ENCODE results near the gene PTBP2. TPM values are rescaled to one million over a fixed set of nuclear protein-coding genes. Genes with fewer than 3 reads are reported as not detected.

Gene PTBP2
- total RNA-seq, 1 experiment from 2014 or later: 29.1 TPM

GRCh38 chr1:96772972-96773371 lies 51.4 kb downstream of the PTBP2 start:
- Histone ChIP-seq H3K4me1 (ENCODE audit: insufficient read depth, low read length, poor library complexity, severe bottlenecking) (peaks cover 5% of the 10 kb centered on the region), H3K9me3 (ENCODE audit: low read depth, low read length, poor library complexity, severe bottlenecking) (no peaks in the 10 kb centered on the region), H3K36me3 (ENCODE audit: insufficient read depth, low read length, poor library complexity, severe bottlenecking) (peaks cover 30% of the 10 kb centered on the region), H3K4me3 (ENCODE audit: low read depth, low read length, poor library complexity, severe bottlenecking) (no peak overlapping the region), H3K27ac (ENCODE audit: low read depth, low read length, poor library complexity, severe bottlenecking) (no peak overlapping the region), H3K27me3 (replicated peaks; ENCODE audit: insufficient read depth, low read depth, low read length, poor library complexity) (no peaks in the 10 kb centered on the region)
- ChIA-PET CTCF (no interaction called here), POLR2A (ENCODE audit: low non-redundant PET) (no interaction called here)
- TF ChIP-seq CTCF (conservative IDR thresholded peaks at IDR 0.05; ENCODE audit: low read depth, low read length) (no peak), EZH2 (IDR thresholded peaks at IDR 0.05; ENCODE audit: borderline replicate concordance, low read depth, low read length, poor library complexity, severe bottlenecking) (no peak)
- DNase-seq (ENCODE audit: low spot score): peak; percentile 11
- no TSS peak for BruUV-seq (replicated peaks)
- intact Hi-C loops (cut with micrococcal nuclease; ENCODE audit: unreplicated experiment): no loop called here

- Histone ChIP-seq H3K4me1 (ENCODE audit: insufficient read depth, low read length, poor library complexity, severe bottlenecking) (peaks cover 8% of the 10 kb centered on the region), H3K27me3 (replicated peaks; ENCODE audit: insufficient read depth, low read depth, low read length, poor library complexity) (no peaks in the 10 kb centered on the region), H3K9me3 (ENCODE audit: low read depth, low read length, poor library complexity, severe bottlenecking) (no peaks in the 10 kb centered on the region), H3K27ac (ENCODE audit: low read depth, low read length, poor library complexity, severe bottlenecking) (no peak overlapping the region), H3K36me3 (ENCODE audit: insufficient read depth, low read length, poor library complexity, severe bottlenecking) (peaks cover 88% of the 10 kb centered on the region), H3K4me3 (ENCODE audit: low read depth, low read length, poor library complexity, severe bottlenecking) (no peak overlapping the region)
- TF ChIP-seq CTCF (conservative IDR thresholded peaks at IDR 0.05; ENCODE audit: low read depth, low read length) (no peak), EZH2 (IDR thresholded peaks at IDR 0.05; ENCODE audit: borderline replicate concordance, low read depth, low read length, poor library complexity, severe bottlenecking) (no peak)
- DNase-seq (ENCODE audit: low spot score): no peak
- BruUV-seq (replicated peaks): no TSS peak
- CTCF ChIA-PET: no interaction called here
- POLR2A ChIA-PET (ENCODE audit: low non-redundant PET): no interaction called here
- intact Hi-C loops (cut with micrococcal nuclease; ENCODE audit: unreplicated experiment): no loop called here
Measured at GRCh38 chr1:96782206-96782605, 60.6 kb downstream of the PTBP2 start.

- no TSS peak for BruUV-seq (replicated peaks)
- CTCF ChIA-PET: no interaction called here
Measured at GRCh38 chr1:96782856-96783255, 61.3 kb downstream of the PTBP2 start.

More at GRCh38 chr1:96782856-96783255, 61.3 kb downstream of the PTBP2 start:
- POLR2A ChIA-PET (ENCODE audit: low non-redundant PET): no interaction called here
- Histone ChIP-seq H3K4me1 (ENCODE audit: insufficient read depth, low read length, poor library complexity, severe bottlenecking) (peaks cover 8% of the 10 kb centered on the region), H3K9me3 (ENCODE audit: low read depth, low read length, poor library complexity, severe bottlenecking) (no peaks in the 10 kb centered on the region), H3K27ac (ENCODE audit: low read depth, low read length, poor library complexity, severe bottlenecking) (no peak overlapping the region), H3K36me3 (ENCODE audit: insufficient read depth, low read length, poor library complexity, severe bottlenecking) (peaks cover 90% of the 10 kb centered on the region), H3K4me3 (ENCODE audit: low read depth, low read length, poor library complexity, severe bottlenecking) (no peak overlapping the region), H3K27me3 (replicated peaks; ENCODE audit: insufficient read depth, low read depth, low read length, poor library complexity) (no peaks in the 10 kb centered on the region)
- TF ChIP-seq EZH2 (IDR thresholded peaks at IDR 0.05; ENCODE audit: borderline replicate concordance, low read depth, low read length, poor library complexity, severe bottlenecking) (no peak), CTCF (conservative IDR thresholded peaks at IDR 0.05; ENCODE audit: low read depth, low read length) (no peak)
- DNase-seq (ENCODE audit: low spot score): no peak
- intact Hi-C loops (cut with micrococcal nuclease; ENCODE audit: unreplicated experiment): no loop called here
